GM12878 (cell line): ENCODE measurements around the gene CCN2. TPM values are rescaled to one million over a fixed set of nuclear protein-coding genes. Genes with fewer than 3 reads are reported as not detected.

Experiments
- ATAC-seq: fragments of 200-7000 bp; cut with Tn5 transposase; 3 replicates; pipeline ENCODE4 v1.9.1; 2020; ENCODE audit warnings: mild to moderate bottlenecking, moderate library complexity
- BruUV-seq: library from RNA; stranded (reverse); fragments of 400-500 nt; replicated peaks from 2 replicates; lab custom pipeline; 2021; lab: Mats Ljungman, UMichigan
- CTCF ChIA-PET: fragments of 300-600 bp; sonication (Branson Sonifier 250); formaldehyde crosslinking; extraction: SDS; loops from one replicate; lab custom pipeline; 2021; ENCODE audit warnings: inconsistent platforms; lab: Yijun Ruan, JAX
- POLR2A ChIA-PET: fragments of 350-600 bp; formaldehyde crosslinking; extraction: SDS; loops from one replicate; lab custom pipeline; 2021; ENCODE audit warnings: inconsistent platforms; lab: Charles Lee
- RAD21 ChIA-PET: fragments of 300-600 bp; sonication (Branson Sonifier 250); formaldehyde crosslinking; loops from one replicate; lab custom pipeline; 2023; ENCODE audit warnings: antibody characterized with exemption; ENCODE audit not compliant: unreplicated experiment; lab: Charles Lee
- SMC1A ChIA-PET: fragments of 300-600 bp; sonication (Branson Sonifier 250); formaldehyde crosslinking; loops from one replicate; lab custom pipeline; 2023; ENCODE audit not compliant: unreplicated experiment, uncharacterized antibody; lab: Charles Lee
- DNase-seq: peaks from one replicate; pipeline ENCODE4 v3.0.0-alpha.2; 2011; ENCODE audit warnings: low read depth, low spot score
- FAIRE-seq: peaks from 3 replicates; lab custom pipeline; 2011; peaks lifted over from hg19 to GRCh38; lab: Jason Lieb, UNC
- H2AFZ ChIP-seq: 2 replicates; pipeline ENCODE4 v1.6.0; 2011; ENCODE audit warnings: low read depth, low read length, control low read depth; ENCODE audit not compliant: control insufficient read depth
- H3K27ac ChIP-seq: 2 replicates; pipeline ENCODE4 v1.5.1; 2011; ENCODE audit warnings: control low read depth; ENCODE audit not compliant: control insufficient read depth, insufficient read depth
- H3K27me3 ChIP-seq, 2 experiments: replicated peaks in 1 of 2; 2 replicates each; pipeline versions ENCODE4 v1.6.0 to v1.6.1; 2011; ENCODE audit warnings: low read length in 1 of 2; ENCODE audit not compliant: control insufficient read depth in 2 of 2, insufficient read depth in 2 of 2
- H3K36me3 ChIP-seq, 2 experiments: 2 replicates each; pipeline ENCODE4 v1.5.1; 2011; ENCODE audit warnings: low read length in 1 of 2; ENCODE audit not compliant: control insufficient read depth in 2 of 2, insufficient read depth in 2 of 2
- H3K4me1 ChIP-seq: 2 replicates; pipeline ENCODE4 v1.6.1; 2011; ENCODE audit warnings: mild to moderate bottlenecking, low read length, moderate library complexity, mixed read lengths; ENCODE audit not compliant: control insufficient read depth, insufficient read depth
- H3K4me2 ChIP-seq: 2 replicates; pipeline ENCODE4 v1.6.0; 2011; ENCODE audit warnings: control low read depth; ENCODE audit not compliant: control insufficient read depth, insufficient read depth
- H3K4me3 ChIP-seq: fragments of 200-600 bp; sonication (generic); 2 replicates; pipeline ENCODE4 v1.5.1; 2016
- H3K79me2 ChIP-seq: 2 replicates; pipeline ENCODE4 v1.6.0; 2011; ENCODE audit warnings: low read length; ENCODE audit not compliant: control insufficient read depth, insufficient read depth
- H3K9ac ChIP-seq: 2 replicates; pipeline ENCODE4 v1.8.0; 2011; ENCODE audit warnings: low read length, control low read depth, mixed read lengths; ENCODE audit not compliant: control insufficient read depth, insufficient read depth
- H3K9me3 ChIP-seq: replicated peaks from 3 replicates; pipeline ENCODE4 v1.5.1; 2011; ENCODE audit warnings: mild to moderate bottlenecking, low read length; ENCODE audit not compliant: control insufficient read depth, insufficient read depth
- H4K20me1 ChIP-seq: 2 replicates; pipeline ENCODE4 v1.6.0; 2011; ENCODE audit not compliant: control insufficient read depth, insufficient read depth
- BACH1 ChIP-seq: fragments of 450-650 bp; IDR thresholded peaks from 2 replicates; pipeline ENCODE4 v1.6.1; 2017; ENCODE audit warnings: mild to moderate bottlenecking, borderline replicate concordance
- CBX3 ChIP-seq: fragments of 200-600 bp; sonication (generic); IDR thresholded peaks from 2 replicates; pipeline ENCODE4 v1.6.1; 2016; ENCODE audit warnings: low read depth, borderline replicate concordance
- CHD4 ChIP-seq: fragments of 200-600 bp; sonication (generic); IDR thresholded peaks from 2 replicates; pipeline ENCODE4 v1.6.1; 2016; ENCODE audit warnings: mild to moderate bottlenecking
- KLF5 ChIP-seq: fragments of 450-650 bp; IDR thresholded peaks from 2 replicates; pipeline ENCODE4 v1.6.1; 2014; ENCODE audit warnings: mild to moderate bottlenecking; ENCODE audit not compliant: partially characterized antibody
- NFIC ChIP-seq: IDR thresholded peaks from 2 replicates; pipeline ENCODE4 v1.6.1; 2012; ENCODE audit warnings: low read depth, mild to moderate bottlenecking, inconsistent platforms, low read length, moderate library complexity
- RBBP5 ChIP-seq: fragments of 200-600 bp; sonication (generic); conservative IDR thresholded peaks from 2 replicates; pipeline ENCODE4 v1.6.1; 2016
- SREBF2 ChIP-seq: IDR thresholded peaks from 2 replicates; pipeline ENCODE4 v1.6.1; 2012; ENCODE audit warnings: mild to moderate bottlenecking, low read length
- ZSCAN29 ChIP-seq: fragments of 450-650 bp; IDR thresholded peaks from 2 replicates; pipeline ENCODE4 v1.6.1; 2017; ENCODE audit warnings: mild to moderate bottlenecking, moderate library complexity
- WGBS: methylation state at CpG from one replicate; pipeline ENCODE4 v1.1.6; 2016; ENCODE audit warnings: low lambda C conversion rate; ENCODE audit not compliant: insufficient replicate concordance, insufficient coverage; ENCODE audit errors: missing lambda C conversion rate; 5-methylcytosine and 5-hydroxymethylcytosine counted together
- in situ Hi-C: fragments of 300-500 bp; cut with MboI; formaldehyde crosslinking; loops from 9 replicates; pipeline ENCODE4 v1.14.3; 2018; ENCODE audit warnings: mixed read lengths
- intact Hi-C: fragments of 100-400 bp; cut with micrococcal nuclease; formaldehyde crosslinking; loops from one replicate; pipeline ENCODE4 v1.14.2; 2022; ENCODE audit not compliant: unreplicated experiment
- polyA plus RNA-seq, 11 experiments: library from polyadenylated mRNA; depleted of rRNA in 4 of 11; unstranded in 6 of 11; stranded (reverse) in 5 of 11; fragments of >200 nt; fragmentation: Nextera tagmentation in 4 of 11; fragmentation: Illumina TruSeq in 1 of 11; extraction: Ambion mirVana in 4 of 11; extraction: Trizol in 1 of 11; gene quantifications; 1 replicate in 1 of 11; 2 replicates in 10 of 11; pipeline versions ENCODE4 v1.2.1 to v1.2.3, GENCODE V29; 2011 to 2016; ENCODE audit warnings: inconsistent platforms in 2 of 11, missing spikeins in 2 of 11, low read depth in 1 of 11
- total RNA-seq, 4 experiments: library from RNA; depleted of rRNA in 3 of 4; stranded (reverse); fragments of >200 nt in 3 of 4; fragmentation: Illumina TruSeq in 1 of 4; extraction: Trizol in 1 of 4; gene quantifications; 2 replicates each; pipeline versions ENCODE4 v1.2.1 to v1.2.3, GENCODE V29; 2013 to 2021
- TF ChIP-seq, protein P1 (sequence below): fragments of 450-650 bp; IDR thresholded peaks from 2 replicates; pipeline ENCODE4 v1.6.1; 2014; ENCODE audit warnings: mild to moderate bottlenecking
- TF ChIP-seq, protein P2 (sequence below): fragments of 450-650 bp; IDR thresholded peaks from 2 replicates; pipeline ENCODE4 v1.6.1; 2018; ENCODE audit warnings: mild to moderate bottlenecking, low read depth, moderate library complexity; ENCODE audit not compliant: partially characterized antibody
- TF ChIP-seq, protein P3 (sequence below): IDR thresholded peaks from 2 replicates; pipeline ENCODE4 v1.6.1; 2012; ENCODE audit warnings: improper control_type of control experiment, low read depth, low read length; ENCODE audit not compliant: insufficient replicate concordance

The CCN2 gene
- total and polyA plus RNA-seq, 10 of the 15 experiments (the other 5 are each of a cell fraction or from before 2014, with no cell fraction given), result 0.26 to 0.62 (median 0.44) TPM; not detected in 7

DNA sequence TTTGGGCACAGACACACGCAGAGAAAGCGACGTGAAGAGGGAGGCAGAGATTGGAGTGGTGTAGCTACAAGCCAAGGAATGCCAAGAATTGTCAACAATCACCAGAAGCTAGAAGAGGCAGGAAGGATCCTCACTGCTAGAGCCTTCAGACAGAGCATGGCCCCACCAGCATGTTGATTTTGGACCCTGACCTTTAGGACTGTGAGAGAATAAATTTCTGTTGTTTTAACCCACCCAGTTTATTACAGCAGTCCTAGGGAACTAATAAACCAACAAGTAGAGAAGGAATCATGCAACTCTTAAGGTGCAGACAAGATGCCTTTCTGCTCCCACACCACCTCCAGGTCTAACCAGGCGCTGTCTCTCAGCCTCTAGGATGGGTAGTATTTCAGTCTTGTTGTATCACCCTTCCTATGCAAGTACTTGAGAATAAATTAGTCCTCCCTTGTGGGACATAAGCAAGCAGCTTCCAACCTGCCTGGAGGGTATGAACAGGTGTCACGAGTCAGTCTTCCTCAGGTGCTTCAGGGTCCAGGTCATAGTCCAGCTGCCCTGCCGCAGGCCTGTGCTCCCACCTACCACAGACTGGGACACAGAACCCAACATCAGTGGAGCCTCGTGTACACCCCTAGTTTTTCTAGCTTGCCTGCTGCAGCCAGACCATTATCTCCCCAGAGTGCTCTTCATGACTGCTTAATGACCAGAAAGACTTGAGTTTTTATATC, 46.4 kb upstream of the CCN2 start (continued):
- TF ChIP-seq, protein P1, sequence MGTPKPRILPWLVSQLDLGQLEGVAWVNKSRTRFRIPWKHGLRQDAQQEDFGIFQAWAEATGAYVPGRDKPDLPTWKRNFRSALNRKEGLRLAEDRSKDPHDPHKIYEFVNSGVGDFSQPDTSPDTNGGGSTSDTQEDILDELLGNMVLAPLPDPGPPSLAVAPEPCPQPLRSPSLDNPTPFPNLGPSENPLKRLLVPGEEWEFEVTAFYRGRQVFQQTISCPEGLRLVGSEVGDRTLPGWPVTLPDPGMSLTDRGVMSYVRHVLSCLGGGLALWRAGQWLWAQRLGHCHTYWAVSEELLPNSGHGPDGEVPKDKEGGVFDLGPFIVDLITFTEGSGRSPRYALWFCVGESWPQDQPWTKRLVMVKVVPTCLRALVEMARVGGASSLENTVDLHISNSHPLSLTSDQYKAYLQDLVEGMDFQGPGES, result no peak
- TF ChIP-seq CBX3, result no peak
- TF ChIP-seq NFIC, result no peak
- TF ChIP-seq RBBP5, result no peak
- TF ChIP-seq, protein P2, sequence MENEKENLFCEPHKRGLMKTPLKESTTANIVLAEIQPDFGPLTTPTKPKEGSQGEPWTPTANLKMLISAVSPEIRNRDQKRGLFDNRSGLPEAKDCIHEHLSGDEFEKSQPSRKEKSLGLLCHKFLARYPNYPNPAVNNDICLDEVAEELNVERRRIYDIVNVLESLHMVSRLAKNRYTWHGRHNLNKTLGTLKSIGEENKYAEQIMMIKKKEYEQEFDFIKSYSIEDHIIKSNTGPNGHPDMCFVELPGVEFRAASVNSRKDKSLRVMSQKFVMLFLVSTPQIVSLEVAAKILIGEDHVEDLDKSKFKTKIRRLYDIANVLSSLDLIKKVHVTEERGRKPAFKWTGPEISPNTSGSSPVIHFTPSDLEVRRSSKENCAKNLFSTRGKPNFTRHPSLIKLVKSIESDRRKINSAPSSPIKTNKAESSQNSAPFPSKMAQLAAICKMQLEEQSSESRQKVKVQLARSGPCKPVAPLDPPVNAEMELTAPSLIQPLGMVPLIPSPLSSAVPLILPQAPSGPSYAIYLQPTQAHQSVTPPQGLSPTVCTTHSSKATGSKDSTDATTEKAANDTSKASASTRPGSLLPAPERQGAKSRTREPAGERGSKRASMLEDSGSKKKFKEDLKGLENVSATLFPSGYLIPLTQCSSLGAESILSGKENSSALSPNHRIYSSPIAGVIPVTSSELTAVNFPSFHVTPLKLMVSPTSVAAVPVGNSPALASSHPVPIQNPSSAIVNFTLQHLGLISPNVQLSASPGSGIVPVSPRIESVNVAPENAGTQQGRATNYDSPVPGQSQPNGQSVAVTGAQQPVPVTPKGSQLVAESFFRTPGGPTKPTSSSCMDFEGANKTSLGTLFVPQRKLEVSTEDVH, result no peak
- no peak for TF ChIP-seq KLF5

DNA sequence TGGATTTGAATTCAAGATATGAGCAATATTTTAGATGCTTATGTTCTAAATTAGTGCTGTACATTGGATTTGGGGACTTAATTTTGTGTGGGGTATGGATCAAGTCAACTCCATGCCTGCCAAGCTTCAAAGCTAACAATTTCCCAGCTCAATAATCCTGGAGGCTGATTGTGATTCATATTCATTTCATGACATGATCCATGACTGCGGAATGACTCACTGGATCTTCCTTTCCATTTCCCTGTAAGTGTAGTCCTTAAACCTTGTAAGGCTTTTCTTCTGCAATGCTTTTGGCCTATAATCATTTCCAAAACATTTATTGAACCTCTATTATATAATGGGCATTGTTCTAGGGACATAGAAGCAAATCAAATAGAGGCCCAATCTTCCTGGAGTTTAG, 44.7 kb upstream of the CCN2 start:
- ATAC-seq, result no peak
- no peak overlapping the region for H3K9ac ChIP-seq
- H3K36me3 ChIP-seq, result no peaks in the 10 kb centered on the region
- H3K4me1 ChIP-seq, result no peaks in the 10 kb centered on the region
- no peak for DNase-seq
- ChIA-PET SMC1A (no interaction called here), POLR2A (no interaction called here), CTCF (no interaction called here), RAD21 (no interaction called here)
- H3K4me2 ChIP-seq, result no peak overlapping the region
- FAIRE-seq, result no peak
- no peaks in the 10 kb centered on the region for H4K20me1 ChIP-seq
- TF ChIP-seq BACH1 (no peak), SREBF2 (no peak), CHD4 (no peak), ZSCAN29 (no peak)
- TF ChIP-seq, protein P3, sequence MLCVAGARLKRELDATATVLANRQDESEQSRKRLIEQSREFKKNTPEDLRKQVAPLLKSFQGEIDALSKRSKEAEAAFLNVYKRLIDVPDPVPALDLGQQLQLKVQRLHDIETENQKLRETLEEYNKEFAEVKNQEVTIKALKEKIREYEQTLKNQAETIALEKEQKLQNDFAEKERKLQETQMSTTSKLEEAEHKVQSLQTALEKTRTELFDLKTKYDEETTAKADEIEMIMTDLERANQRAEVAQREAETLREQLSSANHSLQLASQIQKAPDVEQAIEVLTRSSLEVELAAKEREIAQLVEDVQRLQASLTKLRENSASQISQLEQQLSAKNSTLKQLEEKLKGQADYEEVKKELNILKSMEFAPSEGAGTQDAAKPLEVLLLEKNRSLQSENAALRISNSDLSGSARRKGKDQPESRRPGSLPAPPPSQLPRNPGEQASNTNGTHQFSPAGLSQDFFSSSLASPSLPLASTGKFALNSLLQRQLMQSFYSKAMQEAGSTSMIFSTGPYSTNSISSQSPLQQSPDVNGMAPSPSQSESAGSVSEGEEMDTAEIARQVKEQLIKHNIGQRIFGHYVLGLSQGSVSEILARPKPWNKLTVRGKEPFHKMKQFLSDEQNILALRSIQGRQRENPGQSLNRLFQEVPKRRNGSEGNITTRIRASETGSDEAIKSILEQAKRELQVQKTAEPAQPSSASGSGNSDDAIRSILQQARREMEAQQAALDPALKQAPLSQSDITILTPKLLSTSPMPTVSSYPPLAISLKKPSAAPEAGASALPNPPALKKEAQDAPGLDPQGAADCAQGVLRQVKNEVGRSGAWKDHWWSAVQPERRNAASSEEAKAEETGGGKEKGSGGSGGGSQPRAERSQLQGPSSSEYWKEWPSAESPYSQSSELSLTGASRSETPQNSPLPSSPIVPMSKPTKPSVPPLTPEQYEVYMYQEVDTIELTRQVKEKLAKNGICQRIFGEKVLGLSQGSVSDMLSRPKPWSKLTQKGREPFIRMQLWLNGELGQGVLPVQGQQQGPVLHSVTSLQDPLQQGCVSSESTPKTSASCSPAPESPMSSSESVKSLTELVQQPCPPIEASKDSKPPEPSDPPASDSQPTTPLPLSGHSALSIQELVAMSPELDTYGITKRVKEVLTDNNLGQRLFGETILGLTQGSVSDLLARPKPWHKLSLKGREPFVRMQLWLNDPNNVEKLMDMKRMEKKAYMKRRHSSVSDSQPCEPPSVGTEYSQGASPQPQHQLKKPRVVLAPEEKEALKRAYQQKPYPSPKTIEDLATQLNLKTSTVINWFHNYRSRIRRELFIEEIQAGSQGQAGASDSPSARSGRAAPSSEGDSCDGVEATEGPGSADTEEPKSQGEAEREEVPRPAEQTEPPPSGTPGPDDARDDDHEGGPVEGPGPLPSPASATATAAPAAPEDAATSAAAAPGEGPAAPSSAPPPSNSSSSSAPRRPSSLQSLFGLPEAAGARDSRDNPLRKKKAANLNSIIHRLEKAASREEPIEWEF, result no peak
- H2AFZ ChIP-seq, result no peak overlapping the region
- no TSS peak for BruUV-seq
- 87% methylated on average over 1 of the region's 1 CpG for WGBS
- in situ Hi-C loops, result no loop called here
- H3K9me3 ChIP-seq, result no peaks in the 10 kb centered on the region
- no peaks in the 10 kb centered on the region for H3K79me2 ChIP-seq
- H3K27me3 ChIP-seq, result peaks cover 0 to 2% of the 10 kb centered on the region in 2 experiments; a peak in 1 of 4 replicates
- no peak overlapping the region for H3K27ac ChIP-seq
- no peak overlapping the region for H3K4me3 ChIP-seq
- intact Hi-C loops, result no loop called here
